HG03432 (cell line): Measurements from ENCODE around the gene ZNF618.

Experiments used
- ATAC-seq: cut with Tn5 transposase; IDR thresholded peaks from one replicate; pipeline ENCODE4 v1.9.1; 2021; ENCODE audit warnings: mild to moderate bottlenecking, moderate library complexity; ENCODE audit not compliant: unreplicated experiment

The ZNF618 gene

GRCh38 chr9:113998525-113999255, 122.6 kb downstream of the ZNF618 start:
- ATAC-seq, result no peak

GRCh38 chr9:113999256-114000062, 123.3 kb downstream of the ZNF618 start:
- ATAC-seq, result no peak

GRCh38 chr9:114000063-114000454, 124.0 kb downstream of the ZNF618 start:
- ATAC-seq, result no peak

GRCh38 chr9:114000671-114001409, 124.7 kb downstream of the ZNF618 start:
- ATAC-seq, result no peak

- ATAC-seq, result no peak
These were observed 125.2 kb downstream of the ZNF618 start for GRCh38 chr9:114001410-114001685.

GRCh38 chr9:114001794-114002261, 125.7 kb downstream of the ZNF618 start:
- ATAC-seq, result no peak

GRCh38 chr9:114002271-114002985, 126.3 kb downstream of the ZNF618 start:
- no peak for ATAC-seq

GRCh38 chr9:114002986-114003350, 126.9 kb downstream of the ZNF618 start:
- no peak for ATAC-seq

- no peak for ATAC-seq
These were observed 127.2 kb downstream of the ZNF618 start for GRCh38 chr9:114003351-114003750.

GRCh38 chr9:114003758-114004157, 127.6 kb downstream of the ZNF618 start:
- ATAC-seq, result no peak

- ATAC-seq, result no peak
These were observed 128.2 kb downstream of the ZNF618 start for GRCh38 chr9:114004221-114004716.

GRCh38 chr9:114005371-114006154, 129.5 kb downstream of the ZNF618 start:
- ATAC-seq, result no peak

- no peak for ATAC-seq
These were observed 130.0 kb downstream of the ZNF618 start for GRCh38 chr9:114006155-114006550.

- no peak for ATAC-seq
These were observed 131.0 kb downstream of the ZNF618 start for GRCh38 chr9:114006931-114007691.

- no peak for ATAC-seq
These were observed 132.0 kb downstream of the ZNF618 start for GRCh38 chr9:114007991-114008666.

- no peak for ATAC-seq
These were observed 132.7 kb downstream of the ZNF618 start for GRCh38 chr9:114008667-114009410.

GRCh38 chr9:114011313-114011712, 135.2 kb downstream of the ZNF618 start:
- no peak for ATAC-seq

GRCh38 chr9:114012126-114012525, 136.0 kb downstream of the ZNF618 start:
- no peak for ATAC-seq
